ENCODE data around the gene ZWILCH.

Gene ZWILCH

GRCh38 chr15:66515901-66516322 is 10.8 kb downstream of the ZWILCH start:
- H3K4me3 ChIP-seq (ENCODE audit: low read length) = no peak overlapping the region
- no peak for TF ChIP-seq CTCF (conservative IDR thresholded peaks at IDR 0.05; ENCODE audit: low read depth, low read length)
- DNase-seq (ENCODE audit: low read depth) = no peak

DNA sequence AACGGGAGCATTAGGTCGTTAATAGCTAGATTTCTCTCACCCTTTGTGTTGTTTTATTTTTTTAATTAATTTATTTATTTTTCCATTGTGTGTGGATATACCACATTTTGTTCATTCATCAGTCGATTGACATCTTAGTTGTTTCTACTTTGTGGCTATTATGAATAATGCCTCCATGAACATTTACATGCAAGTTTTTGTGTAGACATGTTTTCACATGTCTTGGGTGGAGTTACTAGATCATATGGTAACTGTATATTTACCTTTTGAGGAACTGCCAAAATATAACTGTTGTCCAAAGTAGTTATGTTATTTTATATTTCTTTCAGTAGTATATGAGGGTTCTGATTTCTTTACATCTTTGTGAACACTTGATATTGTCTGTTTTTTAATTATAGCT is 18.8 kb downstream of the ZWILCH start:
- DNase-seq (ENCODE audit: low read depth) = no peak
- TF ChIP-seq CTCF (conservative IDR thresholded peaks at IDR 0.05; ENCODE audit: low read depth, low read length) = no peak
- no peak overlapping the region for H3K4me3 ChIP-seq (ENCODE audit: low read length)

GRCh38 chr15:66524838-66525237 is 19.7 kb downstream of the ZWILCH start:
- no peak for DNase-seq (ENCODE audit: low read depth)
- H3K4me3 ChIP-seq (ENCODE audit: low read length) = no peak overlapping the region
- TF ChIP-seq CTCF (conservative IDR thresholded peaks at IDR 0.05; ENCODE audit: low read depth, low read length) = no peak

DNA sequence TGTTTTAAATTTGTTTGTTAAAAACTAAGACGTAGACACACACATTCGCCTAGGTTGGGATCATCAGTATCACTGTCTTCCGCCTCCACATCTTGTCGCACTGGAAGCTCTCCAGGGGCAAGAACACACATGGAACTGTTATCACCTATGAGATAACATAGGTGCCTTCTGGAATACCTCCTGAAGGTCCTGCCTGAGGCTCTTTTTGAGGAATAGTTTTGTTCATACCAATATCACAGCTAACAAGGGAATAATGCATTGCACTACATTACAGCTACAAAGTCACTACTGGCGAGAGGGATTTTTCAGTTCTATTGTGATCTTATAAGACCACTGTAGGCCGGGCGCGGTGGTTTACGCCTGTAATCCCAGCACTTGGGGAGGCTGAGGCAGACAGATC is 29.9 kb downstream of the ZWILCH start:
- no peak for DNase-seq (ENCODE audit: low read depth)
- H3K4me3 ChIP-seq (ENCODE audit: low read length) = no peak overlapping the region
- no peak for TF ChIP-seq CTCF (conservative IDR thresholded peaks at IDR 0.05; ENCODE audit: low read depth, low read length)

DNA sequence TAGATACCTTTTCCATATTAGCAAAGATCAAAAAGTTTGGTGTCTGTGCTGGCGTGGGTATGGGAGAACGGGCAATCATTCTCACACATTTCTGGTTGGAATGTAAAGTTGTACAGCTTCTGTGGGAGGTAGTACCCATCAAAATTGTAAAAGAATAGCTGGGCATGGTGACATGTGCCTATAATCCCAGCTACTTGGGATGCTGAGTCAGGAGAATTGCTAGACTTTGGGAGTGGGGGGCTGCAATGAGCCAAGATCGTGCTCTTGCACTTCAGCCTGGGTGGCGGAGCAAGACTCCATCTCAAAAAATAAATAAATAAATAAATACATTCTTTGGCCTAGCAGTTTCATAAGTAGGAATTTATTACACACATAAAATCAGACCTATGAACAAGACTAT is 37.8 kb downstream of the ZWILCH start:
- no peak for TF ChIP-seq CTCF (conservative IDR thresholded peaks at IDR 0.05; ENCODE audit: low read depth, low read length)
- no peak for DNase-seq (ENCODE audit: low read depth)
- H3K4me3 ChIP-seq (ENCODE audit: low read length) = no peak overlapping the region

DNA sequence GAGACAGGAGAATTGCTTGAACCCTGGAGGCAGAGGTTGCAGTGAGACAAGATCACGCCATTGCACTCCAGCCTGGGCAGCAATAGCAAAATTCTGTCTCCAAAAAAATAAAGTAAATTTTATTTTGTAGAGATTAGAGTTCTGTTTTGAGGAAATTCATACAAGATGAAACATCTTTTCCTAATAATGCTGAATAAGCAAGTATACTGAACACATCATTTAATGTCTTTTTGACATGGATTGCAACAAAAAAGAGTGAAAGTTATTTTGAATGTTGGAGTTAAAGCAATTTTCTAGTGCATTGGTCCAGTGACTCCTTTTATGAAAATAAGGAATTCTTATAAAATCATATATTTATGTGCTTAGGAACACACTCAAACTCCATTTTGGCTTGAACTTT is 40.1 kb downstream of the ZWILCH start:
- no peak for DNase-seq (ENCODE audit: low read depth)
- no peak overlapping the region for H3K4me3 ChIP-seq (ENCODE audit: low read length)
- TF ChIP-seq CTCF (conservative IDR thresholded peaks at IDR 0.05; ENCODE audit: low read depth, low read length) = no peak

- TF ChIP-seq CTCF (conservative IDR thresholded peaks at IDR 0.05; ENCODE audit: low read depth, low read length) = no peak
- no peak for DNase-seq (ENCODE audit: low read depth)
- no peak overlapping the region for H3K4me3 ChIP-seq (ENCODE audit: low read length)
Measured at GRCh38 chr15:66555685-66556084, 50.6 kb downstream of the ZWILCH start.
